Measurements from ENCODE around the gene DCST1.

DCST1 gene

DNA sequence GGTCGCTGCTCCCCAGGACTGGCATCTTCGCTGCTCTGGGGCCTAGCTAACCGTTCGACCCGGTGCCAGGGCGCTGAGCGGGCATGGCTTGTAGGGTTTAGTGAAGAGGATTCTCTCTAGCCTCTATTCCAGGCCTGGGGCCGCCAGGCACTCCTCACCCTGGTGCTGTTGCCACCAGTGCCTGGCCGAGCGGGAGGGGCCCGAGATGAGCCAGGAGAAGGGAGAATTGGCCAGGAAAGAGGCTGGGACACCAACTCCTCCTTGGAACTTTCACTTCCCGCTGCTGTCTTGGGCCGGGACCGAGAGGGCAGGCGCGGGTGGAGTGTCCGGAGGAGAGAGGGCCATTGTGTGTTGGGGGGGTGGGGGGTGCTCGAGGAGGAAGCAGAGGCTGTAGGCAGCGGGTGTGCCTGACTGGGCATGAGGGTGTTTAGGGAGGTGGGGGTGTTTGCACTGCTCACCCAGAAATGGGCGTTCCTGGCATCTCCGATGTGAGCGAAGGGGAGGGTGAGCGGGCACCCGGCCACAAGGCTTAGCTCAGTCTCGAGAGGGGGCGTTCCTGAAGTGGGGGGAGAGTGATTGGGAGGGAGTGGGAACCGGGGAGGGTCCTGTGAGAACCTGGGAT lies 18.3 kb downstream of the DCST1 start:
- H2AFZ ChIP-seq (ENCODE audit: low read depth, low read length, severe bottlenecking) = peak overlapping the region; percentile 90
- no peaks in the 10 kb centered on the region for H3K36me3 ChIP-seq (ENCODE audit: low read length)
- H3K79me2 ChIP-seq (ENCODE audit: insufficient read depth, low read length) = no peaks in the 10 kb centered on the region
- no peak overlapping the region for H3K27ac ChIP-seq (ENCODE audit: low read depth, low read length)
- H3K4me3 ChIP-seq (ENCODE audit: insufficient read depth, low read length, poor library complexity, severe bottlenecking) = peak overlapping the region; percentile 64
- no peaks in the 10 kb centered on the region for H3K9me2 ChIP-seq (replicated peaks; ENCODE audit: insufficient read depth, low read length)
- peak overlapping the region; percentile 72 for H3K4me2 ChIP-seq (ENCODE audit: low read depth, low read length, poor library complexity, severe bottlenecking)
- H3K27me3 ChIP-seq (ENCODE audit: low read length) = no peaks in the 10 kb centered on the region
- no peaks in the 10 kb centered on the region for H3K9me3 ChIP-seq (ENCODE audit: insufficient read depth, low read length)
- no peaks in the 10 kb centered on the region; the same call in 1 of the 2 replicates for H4K20me1 ChIP-seq (ENCODE audit: low read depth, low read length)
- no peaks in the 10 kb centered on the region for H3F3A ChIP-seq (ENCODE audit: insufficient read depth)
- TF ChIP-seq, protein P1, sequence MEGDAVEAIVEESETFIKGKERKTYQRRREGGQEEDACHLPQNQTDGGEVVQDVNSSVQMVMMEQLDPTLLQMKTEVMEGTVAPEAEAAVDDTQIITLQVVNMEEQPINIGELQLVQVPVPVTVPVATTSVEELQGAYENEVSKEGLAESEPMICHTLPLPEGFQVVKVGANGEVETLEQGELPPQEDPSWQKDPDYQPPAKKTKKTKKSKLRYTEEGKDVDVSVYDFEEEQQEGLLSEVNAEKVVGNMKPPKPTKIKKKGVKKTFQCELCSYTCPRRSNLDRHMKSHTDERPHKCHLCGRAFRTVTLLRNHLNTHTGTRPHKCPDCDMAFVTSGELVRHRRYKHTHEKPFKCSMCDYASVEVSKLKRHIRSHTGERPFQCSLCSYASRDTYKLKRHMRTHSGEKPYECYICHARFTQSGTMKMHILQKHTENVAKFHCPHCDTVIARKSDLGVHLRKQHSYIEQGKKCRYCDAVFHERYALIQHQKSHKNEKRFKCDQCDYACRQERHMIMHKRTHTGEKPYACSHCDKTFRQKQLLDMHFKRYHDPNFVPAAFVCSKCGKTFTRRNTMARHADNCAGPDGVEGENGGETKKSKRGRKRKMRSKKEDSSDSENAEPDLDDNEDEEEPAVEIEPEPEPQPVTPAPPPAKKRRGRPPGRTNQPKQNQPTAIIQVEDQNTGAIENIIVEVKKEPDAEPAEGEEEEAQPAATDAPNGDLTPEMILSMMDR (IDR thresholded peaks at IDR 0.05; ENCODE audit: insufficient read depth, low read length, poor library complexity, severe bottlenecking) = no peak
- no peak for TF ChIP-seq EZH2phosphoT487 (conservative IDR thresholded peaks at IDR 0.05; ENCODE audit: low read length)
- peak overlapping the region; percentile 63 for H3K9ac ChIP-seq (ENCODE audit: low read length)

DNA sequence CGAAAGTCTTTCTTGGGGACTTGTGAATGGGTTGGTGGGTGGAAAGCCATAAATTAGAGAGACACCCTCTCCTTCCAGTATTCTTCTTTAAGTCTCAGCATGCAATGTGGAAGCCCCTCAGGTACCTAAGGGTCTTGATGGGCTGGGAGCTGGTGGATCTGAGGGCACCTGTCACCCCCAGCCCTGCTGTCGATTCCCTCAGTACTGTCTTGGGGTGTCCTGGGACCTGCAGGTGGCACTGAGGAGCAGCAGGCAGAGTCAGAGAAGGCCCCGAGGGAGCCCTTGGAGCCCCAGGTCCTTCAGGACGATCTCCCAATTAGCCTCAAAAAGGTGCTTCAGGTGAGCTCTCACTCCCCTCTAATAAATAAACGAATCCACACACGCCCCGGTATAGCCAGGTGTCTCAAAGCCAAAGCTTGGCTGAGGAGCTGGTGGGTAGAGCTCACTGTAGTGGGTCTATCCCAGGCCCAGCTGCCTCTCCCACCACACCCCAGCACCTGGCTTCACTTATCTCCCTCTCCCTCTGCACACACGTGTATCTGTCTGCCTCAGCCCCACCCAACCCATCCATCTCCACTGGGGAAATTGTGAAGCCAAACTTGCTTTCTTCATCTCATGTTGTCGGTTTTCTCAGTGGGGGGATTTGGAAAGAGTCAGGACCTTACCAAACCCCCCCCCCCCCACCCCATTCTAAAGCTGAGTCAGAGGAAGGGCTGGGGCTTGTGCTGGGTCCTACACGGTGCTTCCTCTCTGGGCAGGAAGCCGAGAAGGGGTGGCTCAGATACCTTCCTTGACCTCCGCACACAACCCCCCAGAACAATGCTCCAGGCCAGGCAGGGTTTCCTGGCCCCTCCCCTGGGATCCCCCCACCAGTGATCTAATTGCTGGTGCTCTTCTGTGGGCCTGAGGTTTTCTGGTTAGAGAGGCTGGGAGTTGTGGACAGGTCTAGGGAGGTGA lies 19.1 kb downstream of the DCST1 start:
- no peak overlapping the region for H3K9ac ChIP-seq (ENCODE audit: low read length)
- no peak overlapping the region for H3K4me2 ChIP-seq (ENCODE audit: low read depth, low read length, poor library complexity, severe bottlenecking)
- H3K79me2 ChIP-seq (ENCODE audit: insufficient read depth, low read length) = no peaks in the 10 kb centered on the region
- no peaks in the 10 kb centered on the region for H3K9me3 ChIP-seq (ENCODE audit: insufficient read depth, low read length)
- TF ChIP-seq EZH2phosphoT487 (conservative IDR thresholded peaks at IDR 0.05; ENCODE audit: low read length) = no peak
- TF ChIP-seq, protein P1 (IDR thresholded peaks at IDR 0.05; ENCODE audit: insufficient read depth, low read length, poor library complexity, severe bottlenecking) = peak; percentile 22
- H3F3A ChIP-seq (ENCODE audit: insufficient read depth) = no peaks in the 10 kb centered on the region
- no peaks in the 10 kb centered on the region for H3K36me3 ChIP-seq (ENCODE audit: low read length)
- no peak overlapping the region for H3K4me3 ChIP-seq (ENCODE audit: insufficient read depth, low read length, poor library complexity, severe bottlenecking)
- no peaks in the 10 kb centered on the region; the same call in 1 of the 2 replicates for H4K20me1 ChIP-seq (ENCODE audit: low read depth, low read length)
- H2AFZ ChIP-seq (ENCODE audit: low read depth, low read length, severe bottlenecking) = no peak overlapping the region
- H3K27ac ChIP-seq (ENCODE audit: low read depth, low read length) = no peak overlapping the region
- H3K9me2 ChIP-seq (replicated peaks; ENCODE audit: insufficient read depth, low read length) = no peaks in the 10 kb centered on the region
- no peaks in the 10 kb centered on the region for H3K27me3 ChIP-seq (ENCODE audit: low read length)

DNA sequence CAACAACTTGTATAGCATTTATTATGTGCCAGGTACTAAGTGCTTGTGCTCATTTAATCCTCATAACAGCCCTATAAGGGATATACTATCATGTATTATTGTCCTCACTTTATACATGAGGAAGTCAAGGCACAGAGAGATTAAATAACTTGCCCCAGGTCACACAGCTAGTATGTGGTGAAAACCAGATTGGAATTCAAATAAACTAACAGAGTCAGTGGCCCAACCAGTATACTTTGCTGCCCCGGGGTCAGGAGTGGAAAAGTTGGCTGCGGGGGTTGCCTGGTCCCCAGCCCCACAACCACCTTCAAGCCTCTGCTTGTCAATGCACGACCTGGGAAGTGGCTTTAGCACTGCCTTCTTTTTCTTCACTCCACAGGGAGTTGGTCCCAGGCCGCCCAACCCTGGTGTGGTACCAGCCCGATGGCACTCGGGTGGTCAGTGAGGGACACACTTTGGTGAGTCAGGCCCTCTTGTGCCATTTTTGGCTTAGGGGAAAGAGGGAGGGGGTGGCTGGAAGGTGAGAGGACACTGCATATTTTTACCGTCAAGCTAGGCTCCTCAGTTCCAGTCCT lies 20.0 kb downstream of the DCST1 start:
- H3K27ac ChIP-seq (ENCODE audit: low read depth, low read length) = no peak overlapping the region

More for the DNA sequence above, 20.0 kb downstream of the DCST1 start:
- Histone ChIP-seq H3F3A (ENCODE audit: insufficient read depth) (no peaks in the 10 kb centered on the region), H3K4me2 (ENCODE audit: low read depth, low read length, poor library complexity, severe bottlenecking) (no peak overlapping the region), H3K9ac (ENCODE audit: low read length) (no peak overlapping the region), H3K36me3 (ENCODE audit: low read length) (no peaks in the 10 kb centered on the region), H3K9me3 (ENCODE audit: insufficient read depth, low read length) (no peaks in the 10 kb centered on the region), H3K9me2 (replicated peaks; ENCODE audit: insufficient read depth, low read length) (no peaks in the 10 kb centered on the region), H3K4me3 (ENCODE audit: insufficient read depth, low read length, poor library complexity, severe bottlenecking) (no peak overlapping the region), H3K79me2 (ENCODE audit: insufficient read depth, low read length) (no peaks in the 10 kb centered on the region), H2AFZ (ENCODE audit: low read depth, low read length, severe bottlenecking) (no peak overlapping the region), H4K20me1 (ENCODE audit: low read depth, low read length) (no peaks in the 10 kb centered on the region; the same call in 1 of the 2 replicates), H3K27me3 (ENCODE audit: low read length) (no peaks in the 10 kb centered on the region)
- TF ChIP-seq, protein P1 (IDR thresholded peaks at IDR 0.05; ENCODE audit: insufficient read depth, low read length, poor library complexity, severe bottlenecking) = no peak
- TF ChIP-seq EZH2phosphoT487 (conservative IDR thresholded peaks at IDR 0.05; ENCODE audit: low read length) = no peak
